Measurements from ENCODE around the gene SIRT7. TPM values are rescaled to one million over a fixed set of nuclear protein-coding genes. Genes with fewer than 3 reads are reported as not detected.

SIRT7 gene
- total and polyA plus RNA-seq, 8 donors: 9.6 to 40.2 (median 13.5) TPM

- ATAC-seq (peak in 3 of 4 donors; percentile 5 to 16 (median 6)), DNase-seq (peak in 2 of 6 donors; percentile 28 to 64), FAIRE-seq (no peak)
- Histone ChIP-seq H3K4me1 (peaks cover 0 to 6% (median 3%) of the 10 kb centered on the region in 3 donors), H3K36me3 (peaks cover 0 to 12% (median 6%) of the 10 kb centered on the region in 3 donors), H3K4me3 (peak overlapping the region in 1 of 4 donors; percentile 37), H3K9me3 (no peaks in the 10 kb centered on the region), H3K27ac (no peak overlapping the region), H3K27me3 (no peaks in the 10 kb centered on the region)
- WGBS, 2 donors: 54 to 57% methylated on average over 16 to 21 of the region's 21 CpGs
- no peak for TF ChIP-seq CTCF (IDR thresholded peaks at IDR 0.05)
- intact Hi-C loops (cut with DNase I): no loop called here
Measured at GRCh38 chr17:81901167-81902022, 16.6 kb downstream of the SIRT7 start.

GRCh38 chr17:81900181-81900820 lies 17.7 kb downstream of the SIRT7 start:
- no peak overlapping the region for H3K4me3 ChIP-seq
- intact Hi-C loops (cut with DNase I): no loop called here
- no peaks in the 10 kb centered on the region for H3K27me3 ChIP-seq
- FAIRE-seq (no peak), DNase-seq (peak in 1 of 6 donors; percentile 55), ATAC-seq (no peak)
- WGBS, 2 donors: 78 to 80% methylated on average over 18 of the region's 18 CpGs
- peaks cover 0 to 12% (median 6%) of the 10 kb centered on the region in 3 donors for H3K36me3 ChIP-seq
- peaks cover 0 to 6% (median 3%) of the 10 kb centered on the region in 3 donors for H3K4me1 ChIP-seq
- H3K9me3 ChIP-seq: no peaks in the 10 kb centered on the region
- H3K27ac ChIP-seq: no peak overlapping the region
- no peak for TF ChIP-seq CTCF (IDR thresholded peaks at IDR 0.05)

GRCh38 chr17:81899514-81900166 lies 18.3 kb downstream of the SIRT7 start:
- FAIRE-seq: no peak
- intact Hi-C loops (cut with DNase I): no loop called here
- no peak overlapping the region for H3K4me3 ChIP-seq
- H3K27me3 ChIP-seq: no peaks in the 10 kb centered on the region
- WGBS, 2 donors: 93 to 95% methylated on average over 22 of the region's 22 CpGs
- peaks cover 0 to 12% (median 6%) of the 10 kb centered on the region in 3 donors for H3K36me3 ChIP-seq
- no peaks in the 10 kb centered on the region for H3K9me3 ChIP-seq
- no peak for ATAC-seq
- peak in 2 of 6 donors; percentile 37 to 68 for DNase-seq
- no peak for TF ChIP-seq CTCF (IDR thresholded peaks at IDR 0.05)
- H3K4me1 ChIP-seq: peaks cover 0 to 6% (median 3%) of the 10 kb centered on the region in 3 donors
- H3K27ac ChIP-seq: no peak overlapping the region

- no peak for FAIRE-seq
- H3K9me3 ChIP-seq: no peaks in the 10 kb centered on the region
Measured at GRCh38 chr17:81898885-81899284, 19.1 kb downstream of the SIRT7 start.

More at GRCh38 chr17:81898885-81899284, 19.1 kb downstream of the SIRT7 start:
- no peak for TF ChIP-seq CTCF (IDR thresholded peaks at IDR 0.05)
- H3K27me3 ChIP-seq: no peaks in the 10 kb centered on the region
- no peak for ATAC-seq
- H3K27ac ChIP-seq: no peak overlapping the region
- WGBS, 2 donors: 90 to 92% methylated on average over 9 of the region's 9 CpGs
- DNase-seq: no peak
- no peak overlapping the region for H3K4me3 ChIP-seq
- H3K36me3 ChIP-seq: peaks cover 0 to 12% (median 6%) of the 10 kb centered on the region in 3 donors
- H3K4me1 ChIP-seq: peaks cover 0 to 6% (median 3%) of the 10 kb centered on the region in 3 donors
- intact Hi-C loops (cut with DNase I): no loop called here
